Astrocyte (in vitro differentiated cells and primary cell): ENCODE measurements around the gene FAM3C. TPM values are rescaled to one million over a fixed set of nuclear protein-coding genes. Genes with fewer than 3 reads are reported as not detected.
A peak's percentile ranks its signal among the peaks of the same experiment; 100 is the strongest.

ENCODE experiments used
- DNase-seq: peaks from one replicate; pipeline ENCODE4 v3.0.0-alpha.2; 2010; ENCODE audit warnings: low read depth
- FAIRE-seq: peaks from 2 replicates; lab custom pipeline; 2011; peaks lifted over from hg19 to GRCh38; lab: Jason Lieb, UNC
- H2AFZ ChIP-seq: 2 replicates; pipeline ENCODE4 v1.6.0; 2012; ENCODE audit warnings: low read depth, low read length, inconsistent platforms
- H3K27ac ChIP-seq: 2 replicates; pipeline ENCODE4 v1.5.1; 2011; ENCODE audit warnings: low read depth, low read length, inconsistent platforms
- H3K27me3 ChIP-seq: 2 replicates; pipeline ENCODE4 v1.6.0; 2011; ENCODE audit warnings: low read length, inconsistent platforms; ENCODE audit not compliant: insufficient read depth
- H3K36me3 ChIP-seq: 2 replicates; pipeline ENCODE4 v1.5.1; 2011; ENCODE audit warnings: low read length, inconsistent platforms; ENCODE audit not compliant: insufficient read depth
- H3K4me1 ChIP-seq: 2 replicates; pipeline ENCODE4 v1.5.1; 2011; ENCODE audit warnings: low read length, inconsistent platforms; ENCODE audit not compliant: insufficient read depth
- H3K4me2 ChIP-seq: 2 replicates; pipeline ENCODE4 v1.6.0; 2012; ENCODE audit warnings: low read length, inconsistent platforms
- H3K4me3 ChIP-seq: 2 replicates; pipeline ENCODE4 v1.5.1; 2011; ENCODE audit warnings: low read depth, mild to moderate bottlenecking, low read length, inconsistent platforms; ENCODE audit not compliant: insufficient read depth
- H3K79me2 ChIP-seq: 2 replicates; pipeline ENCODE4 v1.6.0; 2012; ENCODE audit warnings: mild to moderate bottlenecking, low read length, inconsistent platforms; ENCODE audit not compliant: insufficient read depth
- H3K9ac ChIP-seq: 2 replicates; pipeline ENCODE4 v1.6.0; 2012; ENCODE audit warnings: mild to moderate bottlenecking, low read length, inconsistent platforms
- H3K9me3 ChIP-seq: 2 replicates; pipeline ENCODE4 v1.5.1; 2012; ENCODE audit warnings: low read depth, mild to moderate bottlenecking, low read length, inconsistent platforms; ENCODE audit not compliant: insufficient read depth
- H4K20me1 ChIP-seq: 2 replicates; pipeline ENCODE4 v1.6.0; 2012; ENCODE audit warnings: low read length, inconsistent platforms; ENCODE audit not compliant: insufficient read depth
- H3K27ac Mint-ChIP-seq: one replicate; pipeline ENCODE4 v1.8.0; 2021; ENCODE audit warnings: mild to moderate bottlenecking, mixed read lengths; ENCODE audit not compliant: unreplicated experiment
- H3K27me3 Mint-ChIP-seq: one replicate; pipeline ENCODE4 v1.8.0; 2021; ENCODE audit warnings: low read depth, mixed read lengths; ENCODE audit not compliant: unreplicated experiment
- H3K36me3 Mint-ChIP-seq: one replicate; pipeline ENCODE4 v1.8.0; 2021; ENCODE audit warnings: low read depth, mixed read lengths; ENCODE audit not compliant: unreplicated experiment
- H3K4me1 Mint-ChIP-seq: one replicate; pipeline ENCODE4 v1.8.0; 2021; ENCODE audit warnings: low read depth, mixed read lengths; ENCODE audit not compliant: unreplicated experiment
- H3K4me3 Mint-ChIP-seq: one replicate; pipeline ENCODE4 v1.8.0; 2021; ENCODE audit warnings: mild to moderate bottlenecking, moderate library complexity, mixed read lengths; ENCODE audit not compliant: unreplicated experiment
- H3K9me3 Mint-ChIP-seq: one replicate; pipeline ENCODE4 v1.8.0; 2021; ENCODE audit warnings: mild to moderate bottlenecking, mixed read lengths; ENCODE audit not compliant: unreplicated experiment
- CTCF ChIP-seq: IDR thresholded peaks from 2 replicates; pipeline ENCODE4 v1.5.1; 2011; ENCODE audit warnings: low read depth, mild to moderate bottlenecking, inconsistent platforms, low read length, moderate library complexity; ENCODE audit not compliant: insufficient read depth
- EZH2 ChIP-seq: IDR thresholded peaks from 2 replicates; pipeline ENCODE4 v1.6.1; 2012; ENCODE audit warnings: mild to moderate bottlenecking, low read length, inconsistent platforms; ENCODE audit not compliant: insufficient read depth
- total RNA-seq: library from RNA; stranded (reverse); gene quantifications from 2 replicates; pipeline ENCODE4 v1.2.1, GENCODE V29; 2021

The FAM3C gene
- total RNA-seq, 1 donor from 2014 or later: 71.8 TPM

- no peak for DNase-seq
- Histone ChIP-seq H3K4me3 (no peak overlapping the region), H3K9ac (peak overlapping the region; percentile 12), H4K20me1 (no peaks in the 10 kb centered on the region), H3K9me3 (no peaks in the 10 kb centered on the region), H3K79me2 (no peaks in the 10 kb centered on the region), H3K27ac (peak overlapping the region; percentile 37), H3K4me1 (peaks cover 21% of the 10 kb centered on the region), H3K36me3 (no peaks in the 10 kb centered on the region), H3K4me2 (peak overlapping the region; percentile 48), H2AFZ (peak overlapping the region; percentile 4), H3K27me3 (no peaks in the 10 kb centered on the region)
- Mint-ChIP-seq H3K27me3 (no peaks in the 10 kb centered on the region), H3K4me3 (no peak overlapping the region), H3K27ac (no peak overlapping the region), H3K9me3 (no peaks in the 10 kb centered on the region), H3K4me1 (peaks cover 18% of the 10 kb centered on the region), H3K36me3 (no peaks in the 10 kb centered on the region)
- TF ChIP-seq CTCF (no peak), EZH2 (no peak)
- FAIRE-seq: no peak
Measured at GRCh38 chr7:121301446-121302213, 94.5 kb downstream of the FAM3C start.

- Mint-ChIP-seq H3K27me3 (no peaks in the 10 kb centered on the region), H3K4me1 (peaks cover 18% of the 10 kb centered on the region)
- no peak for FAIRE-seq
Measured at GRCh38 chr7:121300685-121301420, 95.3 kb downstream of the FAM3C start.

More at GRCh38 chr7:121300685-121301420, 95.3 kb downstream of the FAM3C start:
- H3K9me3 ChIP-seq: no peaks in the 10 kb centered on the region
- no peak overlapping the region for H3K4me3 ChIP-seq
- DNase-seq: no peak
- no peak overlapping the region for H2AFZ ChIP-seq
- TF ChIP-seq CTCF (no peak), EZH2 (no peak)
- no peak overlapping the region for H3K27ac Mint-ChIP-seq
- H3K4me1 ChIP-seq: peaks cover 21% of the 10 kb centered on the region
- no peak overlapping the region for H3K4me2 ChIP-seq
- no peak overlapping the region for H3K4me3 Mint-ChIP-seq
- no peak overlapping the region for H3K27ac ChIP-seq
- H3K36me3 Mint-ChIP-seq: no peaks in the 10 kb centered on the region
- H3K9me3 Mint-ChIP-seq: no peaks in the 10 kb centered on the region
- H3K79me2 ChIP-seq: no peaks in the 10 kb centered on the region
- H3K36me3 ChIP-seq: no peaks in the 10 kb centered on the region
- H3K27me3 ChIP-seq: no peaks in the 10 kb centered on the region
- H4K20me1 ChIP-seq: no peaks in the 10 kb centered on the region
- no peak overlapping the region for H3K9ac ChIP-seq

Other genes starting within 250 kb of the FAM3C start
- gene WNT16, start 67.3 kb downstream of the FAM3C start, total RNA-seq: 0.07 TPM in 1 of 2 replicates, not detected in the other